Small intestine (tissue), 7 donors: ENCODE data around the gene MYMK. TPM values are rescaled to one million over a fixed set of nuclear protein-coding genes. Genes with fewer than 3 reads are reported as not detected.

ENCODE experiments used
- DNase-seq, 2 donors: peaks; one replicate each; pipeline versions ENCODE4 v3.0.0 to v3.0.0-alpha.2; 2013
- FAIRE-seq: peaks from 2 replicates; lab custom pipeline; 2012; peaks lifted over from hg19 to GRCh38; lab: Jason Lieb, UNC
- H3K27ac ChIP-seq, 3 donors: one replicate each; pipeline ENCODE4 v1.5.1; 2013; ENCODE audit warnings: low read length in 2 of 3, mild to moderate bottlenecking in 2 of 3, control low read depth in 1 of 3, inconsistent platforms in 1 of 3, low read depth in 1 of 3, moderate library complexity in 1 of 3
- H3K27me3 ChIP-seq, 3 donors: one replicate each; pipeline ENCODE4 v1.6.1; 2013; ENCODE audit warnings: low read length in 3 of 3, inconsistent platforms in 1 of 3; ENCODE audit not compliant: control insufficient read depth in 3 of 3, insufficient read depth in 3 of 3
- H3K36me3 ChIP-seq, 3 donors: one replicate each; pipeline ENCODE4 v1.6.1; 2013; ENCODE audit warnings: low read length in 3 of 3, inconsistent platforms in 1 of 3, low read depth in 1 of 3, mild to moderate bottlenecking in 1 of 3, moderate library complexity in 1 of 3; ENCODE audit not compliant: control insufficient read depth in 3 of 3, insufficient read depth in 2 of 3
- H3K4me1 ChIP-seq, 3 donors: one replicate each; pipeline ENCODE4 v1.6.1; 2013; ENCODE audit warnings: low read length in 2 of 3, inconsistent platforms in 1 of 3, low read depth in 1 of 3, mild to moderate bottlenecking in 1 of 3, moderate library complexity in 1 of 3; ENCODE audit not compliant: control insufficient read depth in 3 of 3, insufficient read depth in 2 of 3
- H3K4me3 ChIP-seq, 3 donors: one replicate each; pipeline ENCODE4 v1.5.1; 2013; ENCODE audit warnings: low read length in 3 of 3, control low read depth in 1 of 3, inconsistent platforms in 1 of 3, low read depth in 1 of 3, mild to moderate bottlenecking in 1 of 3, moderate library complexity in 1 of 3
- H3K9me3 ChIP-seq, 2 donors: one replicate each; pipeline ENCODE4 v1.6.1; 2013; ENCODE audit warnings: low read depth in 1 of 2, low read length in 1 of 2; ENCODE audit not compliant: control insufficient read depth in 2 of 2, insufficient read depth in 1 of 2
- WGBS, 3 donors: extraction: QIAGEN DNeasy Blood & Tissue Kit; methylation state at CpG; one replicate each; pipeline ENCODE4 v1.1.7; 2013; 5-methylcytosine and 5-hydroxymethylcytosine counted together
- polyA plus RNA-seq, 4 donors: library from polyadenylated mRNA; stranded (reverse) in 3 of 4; unstranded in 1 of 4; fragments of 200-250 nt in 3 of 4; fragments of 120-200 nt in 1 of 4; gene quantifications; one replicate each; pipeline versions ENCODE4 v1.2.1 to v1.2.3, GENCODE V29; 2013
- donor health status: healthy with polysubstance abuse.
- donor health status: control.
- donor health status: control.
- donor health status: Bipolar disorder and iron deficiency.
- donor health status: healthy.

The MYMK gene
- polyA plus RNA-seq, 4 donors, result 0.22 TPM; not detected in 3

DNA sequence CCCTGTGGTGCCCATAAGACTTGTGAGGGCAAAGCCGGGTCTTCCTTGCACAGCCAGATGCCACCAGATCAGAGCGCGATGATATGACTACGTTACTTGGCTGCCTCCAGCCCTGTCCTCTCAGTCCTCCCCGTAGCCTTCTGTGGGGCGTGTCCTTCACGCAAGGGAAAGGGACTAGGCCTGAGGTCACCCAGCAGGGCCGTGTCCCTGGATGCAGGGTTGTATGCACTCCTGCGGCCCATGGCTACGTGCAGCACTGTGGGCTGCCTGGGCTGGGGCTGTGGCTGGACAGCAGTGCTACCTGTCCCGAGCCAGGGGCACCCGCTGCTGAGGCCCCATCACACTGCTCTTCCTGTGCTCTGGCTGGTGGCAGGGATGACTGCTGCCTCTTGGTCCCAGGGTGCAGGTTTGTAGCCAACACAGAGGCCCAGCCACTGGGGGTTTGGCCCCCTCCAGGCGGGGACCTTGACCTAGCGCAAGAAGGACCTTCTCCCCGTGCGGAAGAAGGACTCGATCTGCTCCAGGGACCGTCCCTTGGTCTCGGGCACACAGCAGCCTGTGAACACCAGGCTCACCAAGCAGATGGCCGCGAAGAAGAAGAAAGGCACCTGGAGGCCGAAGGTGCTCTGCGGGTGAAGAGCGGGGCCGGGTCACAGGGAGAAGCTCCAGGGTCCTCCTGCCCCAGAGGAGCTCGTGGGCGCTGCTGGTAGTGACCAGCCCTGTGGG lies 53.0 kb downstream of the MYMK start:
- DNase-seq, result peak in 1 of 2 donors; percentile 44
- WGBS, 3 donors, result 31 to 79% (median 54%) methylated on average over 25 to 27 of the region's 27 CpGs
- no peak overlapping the region for H3K4me3 ChIP-seq
- no peaks in the 10 kb centered on the region for H3K4me1 ChIP-seq
- H3K36me3 ChIP-seq, result peaks cover 0 to 31% (median 0%) of the 10 kb centered on the region in 3 donors
- H3K9me3 ChIP-seq, result no peaks in the 10 kb centered on the region
- H3K27ac ChIP-seq, result no peak overlapping the region
- H3K27me3 ChIP-seq, result no peaks in the 10 kb centered on the region
- no peak for FAIRE-seq

DNA sequence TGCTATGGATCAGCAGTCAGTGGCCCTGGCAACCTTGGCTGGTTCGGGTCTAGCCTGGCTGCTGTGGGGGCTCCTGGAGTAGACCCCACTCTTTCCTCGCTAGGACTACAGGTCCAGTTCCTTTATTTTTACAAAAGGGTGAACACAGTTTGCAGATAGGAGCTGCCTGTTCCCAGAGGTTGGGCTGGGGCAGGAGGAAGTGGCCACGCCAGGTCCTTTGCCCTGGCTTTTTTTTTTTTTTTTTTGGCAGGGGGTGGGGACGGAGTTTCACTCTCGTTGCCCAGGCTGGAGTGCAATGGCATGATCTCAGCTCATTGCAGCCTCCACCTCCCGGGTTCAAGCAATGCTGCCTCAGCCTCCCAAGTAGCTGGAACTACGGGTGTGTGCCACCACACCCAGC lies 53.8 kb downstream of the MYMK start:
- Histone ChIP-seq H3K27me3 (no peaks in the 10 kb centered on the region), H3K9me3 (no peaks in the 10 kb centered on the region), H3K4me1 (no peaks in the 10 kb centered on the region), H3K27ac (no peak overlapping the region), H3K4me3 (no peak overlapping the region), H3K36me3 (peaks cover 0 to 31% (median 0%) of the 10 kb centered on the region in 3 donors)
- WGBS, 3 donors, result 29 to 67% (median 47%) methylated on average over 7 of the region's 7 CpGs
- FAIRE-seq (no peak), DNase-seq (peak in 1 of 2 donors; percentile 29)

DNA sequence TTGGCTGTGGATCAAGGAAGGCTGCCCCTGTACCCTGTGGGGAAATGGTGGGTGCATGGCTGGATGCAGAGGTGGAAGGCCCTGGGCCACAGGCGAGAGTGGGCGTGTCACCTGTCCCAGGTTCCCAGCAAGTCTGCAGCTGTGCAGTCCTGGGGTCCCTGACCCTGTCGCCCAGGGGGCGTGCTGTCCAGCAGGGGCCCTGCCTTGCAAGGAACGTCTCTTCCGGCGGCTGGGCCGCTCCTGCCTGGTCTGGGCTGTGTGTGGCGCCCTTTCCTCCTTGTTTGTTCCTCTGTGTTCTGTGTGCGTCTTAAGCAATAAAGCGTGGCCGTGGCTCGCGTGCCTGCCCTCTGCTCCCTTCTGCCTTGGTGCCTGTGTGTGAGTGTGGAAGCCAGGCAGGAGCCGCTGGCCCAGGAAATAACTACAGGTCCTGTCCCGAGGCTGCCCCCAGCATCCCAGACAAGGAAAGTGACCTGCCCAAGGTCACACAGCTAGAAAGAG lies 54.3 kb downstream of the MYMK start:
- FAIRE-seq (no peak), DNase-seq (no peak)
- peaks cover 0 to 33% (median 0%) of the 10 kb centered on the region in 3 donors for H3K36me3 ChIP-seq
- H3K4me3 ChIP-seq, result no peak overlapping the region
- H3K4me1 ChIP-seq, result no peaks in the 10 kb centered on the region
- WGBS, 3 donors, result 54 to 73% (median 60%) methylated on average over 15 to 16 of the region's 16 CpGs
- no peaks in the 10 kb centered on the region for H3K27me3 ChIP-seq
- H3K27ac ChIP-seq, result no peak overlapping the region
- no peaks in the 10 kb centered on the region for H3K9me3 ChIP-seq

DNA sequence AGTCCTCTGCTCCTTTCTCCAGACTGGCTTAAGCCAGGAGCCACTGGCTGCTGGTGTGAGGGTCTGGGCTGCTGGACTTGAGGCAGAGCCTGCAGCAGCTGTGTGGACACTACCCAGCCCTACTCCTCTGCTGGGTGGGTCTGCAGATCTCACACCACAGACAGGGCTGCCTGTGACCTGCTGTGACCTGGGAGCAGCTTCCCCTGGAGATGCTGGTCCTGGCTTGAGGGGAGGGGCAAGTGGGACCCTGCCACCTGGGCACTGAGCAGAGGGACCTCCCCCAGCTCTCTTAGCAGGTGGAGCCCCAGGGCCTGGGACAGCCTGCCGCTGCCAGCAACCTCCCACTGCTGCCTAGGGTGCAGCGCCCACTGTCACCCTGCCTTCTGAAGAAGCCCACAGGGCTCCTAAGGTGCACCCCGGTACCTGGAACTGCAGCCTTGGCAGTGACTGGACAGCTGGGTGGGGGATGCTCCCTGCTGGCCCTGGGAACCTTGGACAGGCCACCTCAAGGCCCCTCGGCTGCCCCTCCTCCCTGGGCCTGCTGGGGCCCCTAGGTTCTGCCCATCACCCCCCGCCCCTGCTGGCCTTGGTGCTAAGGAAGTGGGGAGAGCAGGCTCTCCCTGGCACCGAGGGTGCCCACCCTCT lies 55.9 kb downstream of the MYMK start:
- 79 to 85% (median 81%) methylated on average over 5 to 6 of the region's 6 CpGs for WGBS, 3 donors
- FAIRE-seq, result no peak
- no peaks in the 10 kb centered on the region for H3K9me3 ChIP-seq

DNA sequence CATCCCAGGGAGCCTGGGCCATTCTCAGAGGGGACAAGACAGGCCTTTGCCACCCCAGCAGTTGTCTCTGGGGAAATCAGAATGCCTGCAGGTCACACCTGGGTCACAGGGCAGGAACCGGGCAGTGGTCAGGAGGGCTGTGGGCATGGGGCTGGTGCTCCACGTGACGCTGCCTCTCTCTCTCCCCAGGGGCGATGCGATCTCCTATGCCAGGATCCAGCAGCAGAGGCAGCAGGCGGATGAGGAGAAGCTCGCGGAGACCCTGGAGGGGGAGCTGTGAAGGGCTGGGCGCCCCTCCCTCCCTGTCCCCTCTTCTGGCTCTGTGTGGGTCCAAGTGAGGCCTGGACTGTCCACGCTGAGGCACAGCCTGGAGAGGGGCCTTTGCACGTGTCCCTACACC lies 56.4 kb downstream of the MYMK start:
- no peaks in the 10 kb centered on the region for H3K4me1 ChIP-seq

More for the DNA sequence above, 55.9 kb downstream of the MYMK start:
- Histone ChIP-seq H3K27ac (no peak overlapping the region), H3K4me1 (no peaks in the 10 kb centered on the region), H3K36me3 (peaks cover 0 to 49% (median 0%) of the 10 kb centered on the region in 3 donors), H3K4me3 (no peak overlapping the region), H3K27me3 (no peaks in the 10 kb centered on the region)
- no peak for DNase-seq

DNA sequence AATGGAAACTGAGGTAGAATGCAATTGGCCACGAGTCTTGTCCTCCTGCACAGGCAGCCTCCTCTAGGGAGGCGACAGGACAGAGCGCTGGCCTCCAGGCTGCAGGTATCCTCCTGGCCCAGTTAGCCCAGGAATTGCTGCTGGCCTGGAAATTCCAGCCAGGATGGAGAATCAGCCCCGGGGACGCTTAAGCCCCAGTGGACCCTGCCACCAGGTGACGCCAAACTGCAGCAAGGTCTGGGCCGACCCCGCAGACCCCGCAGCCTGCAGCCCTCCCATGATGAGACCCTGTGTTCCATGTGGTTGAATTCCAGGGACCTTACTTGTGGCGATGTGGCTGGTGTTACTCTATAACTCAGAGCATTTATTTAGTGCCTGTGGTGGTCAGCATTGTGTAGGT lies 57.7 kb downstream of the MYMK start:
- H3K27me3 ChIP-seq, result no peaks in the 10 kb centered on the region
- DNase-seq (no peak), FAIRE-seq (no peak)
- H3K36me3 ChIP-seq, result peaks cover 0 to 66% (median 0%) of the 10 kb centered on the region in 3 donors
- no peaks in the 10 kb centered on the region for H3K9me3 ChIP-seq
- no peak overlapping the region for H3K4me3 ChIP-seq
- 89 to 92% (median 90%) methylated on average over 10 of the region's 10 CpGs for WGBS, 3 donors
- H3K4me1 ChIP-seq, result no peaks in the 10 kb centered on the region
- no peak overlapping the region for H3K27ac ChIP-seq

More for the DNA sequence above, 56.4 kb downstream of the MYMK start:
- no peaks in the 10 kb centered on the region for H3K27me3 ChIP-seq
- 86 to 95% (median 93%) methylated on average over 7 to 11 of the region's 11 CpGs for WGBS, 3 donors
- no peak overlapping the region for H3K27ac ChIP-seq
- no peaks in the 10 kb centered on the region for H3K9me3 ChIP-seq
- H3K36me3 ChIP-seq, result peaks cover 0 to 54% (median 0%) of the 10 kb centered on the region in 3 donors
- no peak for DNase-seq
- no peak for FAIRE-seq
- no peak overlapping the region for H3K4me3 ChIP-seq

DNA sequence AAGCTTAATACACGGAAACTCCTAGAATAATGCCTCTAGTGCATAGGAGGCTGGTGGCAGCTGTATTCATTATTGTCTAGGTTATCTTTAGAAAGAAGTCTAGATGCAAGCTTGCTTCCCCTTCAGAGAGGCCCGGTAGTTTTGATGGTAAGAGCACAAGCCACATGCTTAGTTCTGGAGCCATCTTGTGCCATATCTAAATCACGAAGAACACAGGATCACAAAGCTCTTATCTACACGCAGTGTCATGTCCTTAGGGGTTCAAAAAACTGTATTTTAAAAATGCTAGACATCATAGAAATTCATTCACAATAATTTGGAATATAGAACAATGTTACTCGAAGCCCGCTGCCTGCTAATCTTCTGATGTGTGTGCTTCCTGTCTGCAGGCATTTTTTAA lies 58.8 kb downstream of the MYMK start:
- no peak overlapping the region for H3K27ac ChIP-seq
- H3K9me3 ChIP-seq, result no peaks in the 10 kb centered on the region
- H3K4me1 ChIP-seq, result peaks cover 0 to 9% (median 0%) of the 10 kb centered on the region in 3 donors
- H3K4me3 ChIP-seq, result no peak overlapping the region
- DNase-seq (no peak), FAIRE-seq (no peak)
- H3K27me3 ChIP-seq, result no peaks in the 10 kb centered on the region
- WGBS, 3 donors, result 83 to 88% (median 84%) methylated on average over 6 of the region's 6 CpGs
- H3K36me3 ChIP-seq, result peaks cover 0 to 72% (median 0%) of the 10 kb centered on the region in 3 donors

DNA sequence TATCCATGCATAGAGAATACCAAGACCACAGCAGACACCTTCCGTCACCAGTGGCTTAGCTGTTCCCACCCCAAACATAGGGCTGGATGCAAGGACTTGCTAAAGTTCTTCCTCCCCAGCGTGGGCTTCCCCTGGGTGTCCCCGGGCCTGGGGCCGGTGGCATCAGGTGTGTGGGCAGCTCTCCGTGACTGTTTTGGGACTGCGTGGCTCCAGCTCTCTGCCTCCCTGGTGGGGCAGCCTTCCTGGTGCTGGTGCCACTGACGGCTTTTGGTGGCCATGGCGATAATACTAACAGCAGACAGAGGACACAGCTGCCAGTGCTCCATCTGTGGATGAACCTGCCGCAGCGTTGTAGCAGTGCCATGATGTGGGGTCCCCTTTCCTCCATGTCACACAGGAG lies 60.1 kb downstream of the MYMK start:
- Histone ChIP-seq H3K27ac (no peak overlapping the region), H3K36me3 (peaks cover 0 to 67% (median 0%) of the 10 kb centered on the region in 3 donors), H3K4me3 (no peak overlapping the region), H3K9me3 (no peaks in the 10 kb centered on the region), H3K27me3 (no peaks in the 10 kb centered on the region), H3K4me1 (peaks cover 0 to 14% (median 0%) of the 10 kb centered on the region in 3 donors)
- FAIRE-seq (no peak), DNase-seq (no peak)
- 90 to 93% (median 92%) methylated on average over 10 of the region's 10 CpGs for WGBS, 3 donors
